Measurements from ENCODE around the gene GPRC5A.
A peak's percentile ranks its signal among the peaks of the same experiment; 100 is the strongest.

GPRC5A gene

GRCh38 chr12:12887471-12887870, 3.9 kb upstream of the GPRC5A start:
- DNase-seq, result no peak

- DNase-seq, result no peak
These were observed 1.7 kb upstream of the GPRC5A start for GRCh38 chr12:12889701-12890100.

DNA sequence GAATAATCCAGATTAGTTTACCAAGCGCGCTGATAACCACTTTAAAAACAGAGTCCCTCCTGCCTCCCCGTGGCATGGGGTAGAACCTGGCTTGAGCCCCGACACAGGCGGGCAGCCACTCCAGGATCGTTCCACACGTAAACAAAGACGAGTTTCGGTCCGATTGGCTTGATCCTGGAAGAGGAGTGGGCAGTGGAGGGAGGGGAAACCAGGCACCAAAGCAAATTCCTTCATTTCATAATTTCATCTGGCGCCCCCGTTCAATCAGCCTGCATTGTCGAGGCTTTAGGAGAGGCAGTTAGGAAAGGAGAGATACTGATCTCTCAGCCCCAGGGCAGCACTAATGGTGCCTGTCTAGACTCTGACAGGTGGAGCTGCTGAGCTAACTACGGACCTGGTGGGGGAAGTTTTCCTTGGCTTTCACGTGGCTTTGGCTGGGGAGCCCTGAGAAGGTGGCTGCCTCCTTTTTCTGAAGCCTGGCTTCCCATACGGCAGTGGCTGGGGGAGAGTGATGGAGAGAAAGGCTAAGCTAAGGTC, 751 bp upstream of the GPRC5A start:
- DNase-seq, result peak in 1 of 4 experiments; percentile 15

GRCh38 chr12:12891881-12892355, 556 bp downstream of the GPRC5A start:
- no peak for DNase-seq

DNA sequence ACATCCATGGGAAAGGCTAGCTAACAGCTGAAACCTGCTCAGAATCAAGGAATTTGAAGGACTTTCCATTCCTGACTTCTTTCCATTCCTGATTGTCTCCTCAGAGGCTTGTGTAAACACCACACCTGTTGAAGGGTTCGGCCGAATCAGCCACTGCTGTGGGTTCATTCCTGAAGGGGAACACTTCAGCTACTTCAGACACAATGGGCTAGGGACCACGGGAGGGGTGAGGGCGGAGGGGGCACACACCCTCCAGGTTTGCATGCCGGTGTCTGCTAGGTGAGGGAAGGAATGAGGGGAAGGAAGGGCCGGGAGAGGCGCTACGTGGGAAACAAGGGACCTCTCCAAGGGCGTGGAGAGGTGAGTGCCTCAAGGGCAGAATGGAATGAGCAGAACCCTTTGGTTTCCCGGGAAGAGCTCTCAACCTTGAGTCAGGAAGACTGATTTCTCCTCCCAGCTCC, 1.3 kb downstream of the GPRC5A start:
- no peak for DNase-seq

DNA sequence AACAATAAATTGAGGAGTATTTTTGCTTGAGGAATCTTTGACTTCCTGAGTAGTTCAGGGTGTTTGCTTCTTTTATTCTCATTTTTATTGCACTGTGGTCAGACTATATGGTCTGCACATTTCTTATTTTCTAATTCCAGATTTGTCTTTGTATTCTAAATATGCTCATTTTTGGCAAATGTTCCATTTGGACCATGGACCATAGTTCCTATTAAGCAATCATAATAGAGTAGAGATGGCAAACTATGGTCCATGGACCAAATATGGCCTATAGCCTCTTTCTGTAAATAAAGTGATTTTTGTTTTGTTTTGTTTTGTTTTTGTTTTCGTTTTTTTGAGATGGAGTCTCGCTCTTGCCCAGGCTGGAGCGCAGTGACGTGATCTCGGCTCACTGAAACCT, 2.1 kb downstream of the GPRC5A start:
- DNase-seq, result no peak

- no peak for DNase-seq
These were observed 4.9 kb downstream of the GPRC5A start for GRCh38 chr12:12896260-12896659.

GRCh38 chr12:12897302-12897701, 5.9 kb downstream of the GPRC5A start:
- DNase-seq, result no peak

DNA sequence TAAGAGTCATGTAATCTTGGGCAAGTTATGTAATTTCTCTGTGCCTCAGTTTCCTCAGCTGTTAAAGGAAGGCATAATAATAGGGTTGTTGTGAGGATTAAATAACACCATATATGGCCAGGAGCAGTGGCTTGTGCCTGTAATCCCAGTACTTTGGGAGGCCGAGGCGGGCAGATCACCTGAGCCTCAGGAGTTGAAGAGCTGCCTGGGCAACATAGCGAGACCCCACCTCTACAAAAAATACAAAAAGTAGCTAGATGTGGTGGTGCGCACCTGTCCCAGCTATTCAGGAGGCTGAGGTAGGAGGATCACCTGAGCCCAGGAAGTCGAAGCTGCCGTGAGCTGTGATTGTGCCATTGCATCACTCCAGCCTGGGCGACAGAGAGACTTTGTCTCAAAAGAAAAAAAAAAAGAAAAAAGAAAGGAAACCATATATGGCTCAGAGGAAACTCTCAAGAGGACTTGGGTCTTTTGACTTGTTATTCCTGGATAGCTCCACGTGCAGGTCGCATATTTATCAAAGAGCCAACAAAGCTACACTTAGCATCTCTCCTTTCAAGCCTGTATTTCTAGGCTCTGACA, 6.9 kb downstream of the GPRC5A start:
- DNase-seq, result no peak

DNA sequence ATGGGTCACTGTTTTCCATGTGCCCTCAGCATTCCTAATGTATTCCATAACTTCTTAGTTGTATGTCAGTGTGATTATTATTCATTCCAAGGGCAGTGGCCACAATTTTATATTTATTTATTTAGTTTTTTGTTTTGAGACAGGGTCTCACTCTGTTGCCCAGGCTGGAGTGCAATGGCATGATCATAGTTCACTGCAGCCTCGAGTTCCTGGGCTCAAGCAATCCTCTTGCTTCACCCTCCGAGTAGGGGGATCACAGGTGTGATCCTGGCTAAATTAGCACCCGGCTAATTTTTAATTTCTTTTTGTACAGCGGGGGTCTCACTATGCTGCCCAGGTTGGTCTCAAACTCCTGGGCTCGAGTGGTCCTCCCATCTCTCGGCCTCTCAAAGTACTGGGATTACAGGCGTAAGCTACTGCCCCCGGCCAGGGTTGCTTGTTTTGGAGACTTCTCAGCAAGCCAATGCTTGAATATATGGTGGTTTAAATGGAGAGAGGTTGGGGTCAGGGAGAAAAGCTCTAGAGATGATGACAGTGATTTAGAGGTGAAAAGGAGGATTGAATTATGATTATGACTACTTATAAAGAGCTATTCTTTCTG, 7.6 kb downstream of the GPRC5A start:
- DNase-seq, result no peak

DNA sequence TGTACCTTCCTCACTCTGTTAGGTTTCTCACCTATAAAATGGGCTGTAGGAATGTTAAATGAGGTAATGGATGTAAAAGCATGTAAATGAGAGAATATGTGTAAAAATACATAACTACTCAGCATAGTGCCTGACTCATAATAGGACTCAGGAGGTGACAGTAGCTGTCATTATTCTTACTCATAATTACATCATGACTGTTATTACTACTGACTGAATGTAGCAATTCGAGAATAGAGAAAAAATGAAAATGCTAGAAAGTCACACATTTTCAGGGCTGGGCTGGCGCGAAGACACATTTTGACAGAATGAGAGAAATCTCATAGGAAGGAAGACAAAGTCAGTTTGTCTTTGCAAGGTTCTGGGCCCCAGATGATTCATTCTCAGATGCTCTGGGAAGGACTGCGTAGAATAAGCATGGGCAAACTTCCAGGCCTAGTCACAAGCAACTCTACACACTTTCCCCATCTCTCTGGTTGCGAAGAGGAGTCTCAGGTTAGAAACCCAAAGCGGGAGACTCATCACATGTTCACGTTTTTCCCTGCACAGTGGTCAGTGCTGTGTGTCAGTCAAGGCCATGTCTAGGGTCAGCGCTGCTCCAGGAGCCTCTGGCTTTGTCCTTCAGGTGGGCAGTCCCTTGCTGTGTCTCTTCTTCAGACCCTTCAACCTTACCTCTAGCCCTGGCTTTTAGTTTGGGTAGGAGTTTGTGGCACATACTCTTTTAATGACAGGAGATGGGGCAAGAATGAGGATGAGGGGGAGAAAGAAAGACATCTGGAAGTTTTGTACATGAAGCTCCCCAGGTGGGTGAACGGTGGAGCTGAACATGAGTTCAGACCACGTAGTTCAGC, 8.4 kb downstream of the GPRC5A start:
- no peak for DNase-seq

DNA sequence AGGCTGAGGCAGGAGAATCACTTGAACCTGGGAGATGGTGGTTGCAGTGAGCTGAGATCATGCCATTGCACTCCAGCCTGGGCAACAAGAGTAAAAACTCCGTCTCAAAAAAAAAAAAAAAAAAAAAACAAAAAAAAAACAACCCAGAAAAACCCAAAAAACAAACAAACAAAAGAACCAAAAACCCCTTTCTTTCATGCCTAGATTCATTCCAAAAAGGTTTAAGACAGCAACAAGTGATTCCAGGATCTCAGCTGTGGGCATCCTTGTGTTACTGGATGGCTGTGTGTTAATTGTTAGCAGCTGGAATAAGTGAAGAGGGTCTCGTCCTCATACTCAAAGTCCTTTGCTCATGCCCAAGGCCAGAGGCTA, 9.4 kb downstream of the GPRC5A start:
- no peak for DNase-seq

GRCh38 chr12:12901158-12901791, 9.9 kb downstream of the GPRC5A start:
- no peak for DNase-seq

DNA sequence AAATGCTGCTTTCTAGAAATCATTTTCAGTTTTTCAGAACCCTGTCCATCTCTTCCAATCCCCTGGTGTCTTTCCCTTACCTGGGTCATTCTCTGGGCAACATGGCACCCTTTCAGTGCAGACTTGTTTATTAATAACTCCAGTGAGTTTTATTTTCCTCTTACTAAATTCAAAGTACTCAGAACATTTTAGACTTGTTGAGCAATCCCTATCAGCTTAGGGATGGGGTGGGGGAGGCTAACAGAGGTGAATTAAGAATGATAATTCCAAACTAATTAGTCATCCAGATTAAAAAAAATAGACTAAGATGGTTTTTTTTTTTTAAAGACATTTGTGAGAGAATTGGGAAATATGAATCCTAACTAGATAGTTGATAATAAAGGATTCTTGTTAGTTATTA, 10.7 kb downstream of the GPRC5A start:
- no peak for DNase-seq

DNA sequence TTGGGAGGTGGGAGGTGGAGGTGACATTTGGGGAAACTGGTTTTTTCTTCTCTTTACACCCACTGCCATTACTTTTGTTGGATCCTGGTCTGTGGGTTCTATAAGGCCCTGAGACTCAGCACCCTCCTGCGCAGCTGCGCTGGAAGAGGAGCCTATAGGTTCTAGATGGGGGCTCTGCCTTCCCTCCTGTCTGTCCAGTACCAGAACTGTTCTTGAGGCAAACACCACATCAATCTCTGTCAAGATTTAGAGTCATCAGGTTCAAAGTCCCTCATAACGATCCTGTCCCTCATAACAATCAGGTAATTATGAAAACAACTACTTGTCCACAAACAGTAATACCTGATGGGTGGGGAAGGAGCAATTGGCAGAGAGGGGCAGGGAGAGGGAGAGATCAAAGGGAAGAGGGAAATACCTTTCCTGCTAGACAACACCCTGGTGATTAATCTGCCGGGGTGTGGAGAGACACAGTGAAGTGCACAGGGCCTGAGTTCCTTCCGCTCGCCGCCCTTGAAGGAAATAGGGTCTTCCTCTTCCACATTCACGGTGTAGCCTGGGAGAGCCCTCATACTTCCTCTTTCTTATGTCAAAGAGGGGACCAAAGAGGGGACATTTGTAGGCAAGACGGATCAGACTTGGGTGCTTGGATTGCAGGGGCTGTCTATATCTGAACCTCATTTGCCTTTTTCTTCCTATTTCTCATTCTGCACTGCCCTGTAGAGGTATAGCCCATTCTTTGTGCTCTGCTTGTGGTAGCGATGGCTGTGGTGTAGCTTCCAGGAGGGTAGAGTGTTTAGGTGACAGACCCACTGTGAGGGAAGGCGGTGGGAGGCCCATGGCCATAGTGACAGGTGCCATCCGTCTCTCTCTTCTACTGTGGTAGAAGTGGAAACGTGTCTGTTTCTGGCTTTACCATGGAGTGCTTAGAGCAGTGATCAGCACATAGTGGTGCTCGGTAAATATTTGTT, 12.6 kb downstream of the GPRC5A start:
- DNase-seq, result no peak

GRCh38 chr12:12907552-12907951, 16.2 kb downstream of the GPRC5A start:
- no peak for DNase-seq

DNA sequence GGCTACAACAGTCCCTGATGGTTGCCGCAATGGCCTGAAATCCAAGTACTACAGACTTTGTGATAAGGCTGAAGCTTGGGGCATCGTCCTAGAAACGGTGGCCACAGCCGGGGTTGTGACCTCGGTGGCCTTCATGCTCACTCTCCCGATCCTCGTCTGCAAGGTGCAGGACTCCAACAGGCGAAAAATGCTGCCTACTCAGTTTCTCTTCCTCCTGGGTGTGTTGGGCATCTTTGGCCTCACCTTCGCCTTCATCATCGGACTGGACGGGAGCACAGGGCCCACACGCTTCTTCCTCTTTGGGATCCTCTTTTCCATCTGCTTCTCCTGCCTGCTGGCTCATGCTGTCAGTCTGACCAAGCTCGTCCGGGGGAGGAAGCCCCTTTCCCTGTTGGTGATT, 16.9 kb downstream of the GPRC5A start:
- DNase-seq, result no peak

DNA sequence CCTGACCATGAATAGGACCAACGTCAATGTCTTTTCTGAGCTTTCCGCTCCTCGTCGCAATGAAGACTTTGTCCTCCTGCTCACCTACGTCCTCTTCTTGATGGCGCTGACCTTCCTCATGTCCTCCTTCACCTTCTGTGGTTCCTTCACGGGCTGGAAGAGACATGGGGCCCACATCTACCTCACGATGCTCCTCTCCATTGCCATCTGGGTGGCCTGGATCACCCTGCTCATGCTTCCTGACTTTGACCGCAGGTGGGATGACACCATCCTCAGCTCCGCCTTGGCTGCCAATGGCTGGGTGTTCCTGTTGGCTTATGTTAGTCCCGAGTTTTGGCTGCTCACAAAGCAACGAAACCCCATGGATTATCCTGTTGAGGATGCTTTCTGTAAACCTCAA, 17.3 kb downstream of the GPRC5A start:
- DNase-seq, result no peak

DNA sequence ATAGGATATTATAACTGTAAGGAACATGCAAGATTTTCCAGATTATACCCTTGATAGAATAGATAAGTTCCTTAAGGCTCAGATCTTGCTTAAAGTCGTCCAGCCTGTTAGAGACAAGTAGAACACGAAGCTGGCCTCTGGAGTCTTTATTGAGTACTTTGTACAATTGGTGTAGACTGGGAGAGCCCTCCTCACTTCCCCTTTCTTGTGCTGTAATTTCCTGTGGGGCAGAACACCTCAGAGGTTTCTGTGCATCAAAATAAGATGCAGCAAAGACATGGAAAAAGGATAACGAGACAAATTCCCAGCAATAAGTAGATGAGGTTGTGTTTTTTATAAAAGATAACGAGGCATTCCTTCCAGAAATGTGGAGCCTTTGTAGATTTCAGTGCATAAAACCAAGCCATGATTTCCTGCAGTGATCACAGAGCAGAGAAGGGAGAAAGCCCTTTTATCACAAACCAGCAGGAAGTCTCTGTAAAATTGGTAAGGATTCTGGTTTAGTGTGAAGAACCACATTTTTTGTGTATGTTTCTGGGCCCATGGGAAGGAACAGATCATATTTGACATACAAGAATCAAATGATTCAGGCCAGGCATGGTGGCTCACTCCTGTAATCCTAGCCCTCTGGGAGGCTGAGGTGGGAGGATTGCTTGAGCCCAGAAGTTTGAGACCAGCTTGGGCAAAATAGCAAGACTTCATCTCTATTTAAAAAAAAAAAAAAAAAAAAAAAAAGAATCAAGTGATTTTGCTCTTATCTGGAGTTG, 18.0 kb downstream of the GPRC5A start:
- no peak for DNase-seq

DNA sequence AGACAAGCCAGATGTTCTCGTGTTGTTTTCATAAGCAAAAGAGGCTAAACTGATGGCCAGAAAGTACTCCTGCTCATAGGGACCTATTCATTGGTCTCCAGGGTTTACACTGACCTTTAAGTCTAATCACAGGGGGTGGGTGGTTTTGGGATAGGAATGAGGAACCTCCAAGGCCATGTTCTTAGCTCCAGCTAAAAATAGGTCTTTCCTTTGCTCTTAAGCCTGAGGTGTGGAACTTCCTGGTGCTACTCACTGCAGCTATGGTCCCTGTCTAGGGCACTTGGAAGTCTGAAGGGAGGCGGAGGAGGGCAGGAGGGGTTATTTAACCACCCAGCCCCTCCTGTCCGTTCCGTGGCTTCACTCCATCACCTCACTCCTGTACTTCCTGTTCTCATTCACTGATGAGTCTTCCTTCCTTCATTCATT, 18.6 kb downstream of the GPRC5A start:
- DNase-seq, result no peak

GRCh38 chr12:12912711-12913110, 21.3 kb downstream of the GPRC5A start:
- DNase-seq, result no peak
